Measurements from ENCODE around the gene PTRH2.

DNA sequence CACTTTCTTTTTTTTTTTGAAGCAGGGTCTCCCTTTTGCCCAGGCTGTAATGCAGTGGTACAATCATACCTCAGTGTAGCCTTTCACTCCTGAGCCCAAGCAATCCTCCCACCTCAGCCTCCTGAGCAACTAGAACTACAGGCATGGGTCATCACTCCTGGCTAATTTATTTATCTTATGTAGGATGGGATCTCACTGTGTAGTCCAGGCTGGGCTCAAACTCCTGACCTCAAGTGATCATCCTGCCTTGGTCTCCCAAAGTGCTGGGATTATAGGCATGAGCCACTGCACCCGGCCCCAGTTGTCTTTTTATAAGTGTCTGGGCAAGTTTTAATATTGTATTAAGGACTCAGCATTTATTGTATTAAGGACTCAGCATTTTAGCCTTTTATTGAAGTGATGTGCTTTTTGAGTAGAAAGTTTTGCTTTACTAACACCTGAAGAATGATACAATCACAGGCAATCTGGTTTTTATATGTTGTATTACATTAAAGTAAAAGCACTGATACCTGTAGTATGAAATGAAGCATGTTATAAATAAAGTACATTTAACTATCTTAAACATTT, 23.1 kb upstream of the PTRH2 start:
- TF ChIP-seq, protein P1, sequence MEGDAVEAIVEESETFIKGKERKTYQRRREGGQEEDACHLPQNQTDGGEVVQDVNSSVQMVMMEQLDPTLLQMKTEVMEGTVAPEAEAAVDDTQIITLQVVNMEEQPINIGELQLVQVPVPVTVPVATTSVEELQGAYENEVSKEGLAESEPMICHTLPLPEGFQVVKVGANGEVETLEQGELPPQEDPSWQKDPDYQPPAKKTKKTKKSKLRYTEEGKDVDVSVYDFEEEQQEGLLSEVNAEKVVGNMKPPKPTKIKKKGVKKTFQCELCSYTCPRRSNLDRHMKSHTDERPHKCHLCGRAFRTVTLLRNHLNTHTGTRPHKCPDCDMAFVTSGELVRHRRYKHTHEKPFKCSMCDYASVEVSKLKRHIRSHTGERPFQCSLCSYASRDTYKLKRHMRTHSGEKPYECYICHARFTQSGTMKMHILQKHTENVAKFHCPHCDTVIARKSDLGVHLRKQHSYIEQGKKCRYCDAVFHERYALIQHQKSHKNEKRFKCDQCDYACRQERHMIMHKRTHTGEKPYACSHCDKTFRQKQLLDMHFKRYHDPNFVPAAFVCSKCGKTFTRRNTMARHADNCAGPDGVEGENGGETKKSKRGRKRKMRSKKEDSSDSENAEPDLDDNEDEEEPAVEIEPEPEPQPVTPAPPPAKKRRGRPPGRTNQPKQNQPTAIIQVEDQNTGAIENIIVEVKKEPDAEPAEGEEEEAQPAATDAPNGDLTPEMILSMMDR (IDR thresholded peaks at IDR 0.05) = no peak
- TF ChIP-seq ZFX (IDR thresholded peaks at IDR 0.05; ENCODE audit: borderline replicate concordance) = no peak
